ENCODE data around the gene ATF2. TPM values are rescaled to one million over a fixed set of nuclear protein-coding genes. Genes with fewer than 3 reads are reported as not detected.

ATF2 gene
- total RNA-seq, 2 experiments from 2014 or later = 42.9 to 48.4 TPM

DNA sequence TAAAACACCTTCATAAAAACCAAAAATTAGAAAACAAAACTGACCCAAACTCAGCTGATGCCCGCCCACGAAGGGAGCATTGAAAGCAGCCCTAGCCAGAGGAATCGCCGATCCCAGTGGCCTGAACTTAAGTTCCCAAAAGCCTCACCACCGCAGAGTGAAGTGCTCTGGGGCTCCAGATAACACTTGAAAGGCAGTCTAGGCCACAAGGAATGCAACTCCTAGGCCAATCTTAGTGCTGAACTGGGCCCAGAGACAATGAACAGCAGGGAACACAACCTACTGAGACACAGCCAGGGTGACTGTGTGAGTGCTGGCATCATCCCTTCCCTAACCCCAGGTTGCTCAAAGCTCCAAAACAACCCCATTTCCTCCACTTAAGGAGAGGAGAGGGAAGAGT, 103.2 kb downstream of the ATF2 start:
- H3K27me3 Mint-ChIP-seq = no peaks in the 10 kb centered on the region
- intact Hi-C loops (cut with micrococcal nuclease) = no loop called here
- H3K27ac Mint-ChIP-seq = no peak overlapping the region
- TF ChIP-seq, protein P1, sequence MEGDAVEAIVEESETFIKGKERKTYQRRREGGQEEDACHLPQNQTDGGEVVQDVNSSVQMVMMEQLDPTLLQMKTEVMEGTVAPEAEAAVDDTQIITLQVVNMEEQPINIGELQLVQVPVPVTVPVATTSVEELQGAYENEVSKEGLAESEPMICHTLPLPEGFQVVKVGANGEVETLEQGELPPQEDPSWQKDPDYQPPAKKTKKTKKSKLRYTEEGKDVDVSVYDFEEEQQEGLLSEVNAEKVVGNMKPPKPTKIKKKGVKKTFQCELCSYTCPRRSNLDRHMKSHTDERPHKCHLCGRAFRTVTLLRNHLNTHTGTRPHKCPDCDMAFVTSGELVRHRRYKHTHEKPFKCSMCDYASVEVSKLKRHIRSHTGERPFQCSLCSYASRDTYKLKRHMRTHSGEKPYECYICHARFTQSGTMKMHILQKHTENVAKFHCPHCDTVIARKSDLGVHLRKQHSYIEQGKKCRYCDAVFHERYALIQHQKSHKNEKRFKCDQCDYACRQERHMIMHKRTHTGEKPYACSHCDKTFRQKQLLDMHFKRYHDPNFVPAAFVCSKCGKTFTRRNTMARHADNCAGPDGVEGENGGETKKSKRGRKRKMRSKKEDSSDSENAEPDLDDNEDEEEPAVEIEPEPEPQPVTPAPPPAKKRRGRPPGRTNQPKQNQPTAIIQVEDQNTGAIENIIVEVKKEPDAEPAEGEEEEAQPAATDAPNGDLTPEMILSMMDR (IDR thresholded peaks at IDR 0.05) = no peak
- CTCF ChIA-PET = no interaction called here
- peaks cover 4% of the 10 kb centered on the region for H3K4me1 Mint-ChIP-seq (ENCODE audit: low read depth)
- H3K36me3 Mint-ChIP-seq (ENCODE audit: low read depth) = peaks cover 16% of the 10 kb centered on the region
- POLR2A ChIA-PET = no interaction called here
- ATAC-seq (no peak), DNase-seq (no peak)
- H3K9me3 Mint-ChIP-seq = no peaks in the 10 kb centered on the region
- H3K4me3 Mint-ChIP-seq = no peak overlapping the region

DNA sequence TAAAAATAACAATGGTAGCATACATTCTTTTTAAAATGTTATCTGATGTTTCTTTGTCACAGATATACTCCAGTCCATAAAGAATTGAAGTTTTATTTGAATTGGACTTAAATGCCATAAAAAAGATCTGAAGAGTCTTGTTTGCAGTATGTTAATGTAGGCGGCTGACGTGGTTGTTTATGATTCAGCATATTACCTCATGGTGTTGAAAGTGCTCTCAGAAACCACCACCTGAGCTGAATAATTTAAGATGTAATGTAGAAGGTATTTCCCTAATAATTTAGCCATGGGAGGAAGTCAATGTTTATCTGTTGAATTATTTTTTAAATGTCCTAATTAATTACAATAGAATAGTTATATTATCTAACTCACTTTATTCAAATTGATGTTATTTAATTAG, 104.3 kb downstream of the ATF2 start:
- H3K4me3 Mint-ChIP-seq = no peak overlapping the region
- intact Hi-C loops (cut with micrococcal nuclease) = no loop called here
- peaks cover 4% of the 10 kb centered on the region for H3K4me1 Mint-ChIP-seq (ENCODE audit: low read depth)
- H3K36me3 Mint-ChIP-seq (ENCODE audit: low read depth) = peaks cover 21% of the 10 kb centered on the region
- H3K9me3 Mint-ChIP-seq = no peaks in the 10 kb centered on the region
- H3K27me3 Mint-ChIP-seq = no peaks in the 10 kb centered on the region
- H3K27ac Mint-ChIP-seq = no peak overlapping the region
- ChIA-PET CTCF (interaction anchor here (1.0 to 1.3 kb wide), 2 partner anchors 15 to 29 kb away, joined by 3 to 4 read pairs; no protein-coding TSS in a partner anchor), POLR2A (no interaction called here)
- TF ChIP-seq, protein P1 (IDR thresholded peaks at IDR 0.05) = no peak
- DNase-seq = no peak
- ATAC-seq = no peak

DNA sequence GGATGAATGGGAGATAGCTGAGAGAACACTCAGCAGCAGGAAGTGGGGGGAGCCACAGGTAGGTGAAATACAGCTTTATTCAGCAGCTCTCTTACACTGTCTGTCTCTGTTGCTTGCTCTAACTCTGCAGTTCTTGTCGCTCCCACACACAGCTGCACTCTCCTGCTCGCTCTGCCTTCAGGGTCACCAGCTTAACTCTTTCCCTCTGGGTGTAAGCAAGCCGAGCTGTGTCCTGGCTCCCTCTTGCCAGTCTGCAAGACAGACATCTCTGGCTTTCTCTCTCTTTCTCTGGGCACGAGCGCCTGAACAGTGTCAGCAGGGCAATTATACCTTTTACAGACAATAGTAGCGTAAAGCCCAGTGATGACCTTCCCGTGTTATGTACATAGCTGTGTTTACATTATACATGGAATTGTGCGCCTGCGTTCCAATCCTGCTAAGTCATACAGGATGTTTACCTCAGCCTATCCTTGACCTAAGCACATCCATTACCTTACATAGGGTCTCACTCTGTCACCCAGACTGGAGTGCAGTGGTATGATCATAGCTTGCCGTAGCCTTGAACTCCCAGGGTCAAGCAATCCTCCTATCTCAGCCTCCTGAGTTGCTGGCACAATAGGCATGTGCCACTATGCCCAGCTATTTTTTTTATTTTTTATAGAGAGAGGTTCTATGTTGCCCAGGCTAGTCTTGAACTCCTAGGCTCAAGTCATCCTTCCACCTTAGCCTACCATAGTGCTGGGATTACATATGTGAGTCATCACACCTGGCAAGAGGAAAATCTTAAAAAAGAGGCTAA, 105.0 kb downstream of the ATF2 start:
- peaks cover 21% of the 10 kb centered on the region for H3K36me3 Mint-ChIP-seq (ENCODE audit: low read depth)
- ChIA-PET POLR2A (no interaction called here), CTCF (interaction anchor here (1.0 to 1.3 kb wide), 2 partner anchors 15 to 28 kb away, joined by 3 to 4 read pairs; no protein-coding TSS in a partner anchor)
- TF ChIP-seq, protein P1 (IDR thresholded peaks at IDR 0.05) = no peak
- H3K27me3 Mint-ChIP-seq = no peaks in the 10 kb centered on the region
- DNase-seq (no peak), ATAC-seq (no peak)
- no peak overlapping the region for H3K4me3 Mint-ChIP-seq
- H3K4me1 Mint-ChIP-seq (ENCODE audit: low read depth) = peaks cover 4% of the 10 kb centered on the region
- intact Hi-C loops (cut with micrococcal nuclease) = no loop called here
- H3K9me3 Mint-ChIP-seq = no peaks in the 10 kb centered on the region
- no peak overlapping the region for H3K27ac Mint-ChIP-seq

DNA sequence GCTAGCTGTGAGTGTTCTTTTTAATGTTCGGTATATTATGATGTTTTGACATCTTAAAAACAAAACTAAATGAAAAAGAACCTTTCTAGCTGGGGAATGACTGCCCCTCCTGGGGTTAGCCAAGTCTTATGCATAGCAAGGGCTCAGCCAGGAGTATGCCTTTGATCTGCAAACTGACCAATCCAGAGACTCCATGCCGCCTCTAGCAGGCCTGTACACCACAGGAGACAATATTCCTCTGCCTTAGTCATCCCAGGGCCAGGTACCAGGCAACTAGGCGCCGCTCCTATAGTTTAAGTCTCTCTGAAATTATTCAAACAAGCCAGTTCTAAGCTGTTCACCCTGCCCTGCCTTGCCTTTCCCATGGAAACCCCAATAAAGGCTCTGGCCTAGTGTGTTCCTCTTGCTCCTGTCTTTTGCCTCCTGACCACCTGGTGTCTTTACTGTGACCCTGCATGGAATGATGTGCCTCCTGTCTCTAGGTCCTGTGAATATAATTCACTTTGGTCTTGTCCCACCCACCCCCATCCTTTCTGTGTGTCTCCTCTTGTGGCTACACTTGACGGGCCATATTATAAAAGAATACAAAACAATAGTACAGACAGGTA, 110.8 kb downstream of the ATF2 start:
- Mint-ChIP-seq H3K36me3 (ENCODE audit: low read depth) (peaks cover 7% of the 10 kb centered on the region), H3K27me3 (no peaks in the 10 kb centered on the region), H3K27ac (no peak overlapping the region), H3K9me3 (no peaks in the 10 kb centered on the region), H3K4me1 (ENCODE audit: low read depth) (peaks cover 3% of the 10 kb centered on the region), H3K4me3 (no peak overlapping the region)
- intact Hi-C loops (cut with micrococcal nuclease) = no loop called here
- no peak for DNase-seq
- POLR2A ChIA-PET = no interaction called here
- CTCF ChIA-PET = no interaction called here
- no peak for ATAC-seq
- TF ChIP-seq, protein P1 (IDR thresholded peaks at IDR 0.05) = no peak

DNA sequence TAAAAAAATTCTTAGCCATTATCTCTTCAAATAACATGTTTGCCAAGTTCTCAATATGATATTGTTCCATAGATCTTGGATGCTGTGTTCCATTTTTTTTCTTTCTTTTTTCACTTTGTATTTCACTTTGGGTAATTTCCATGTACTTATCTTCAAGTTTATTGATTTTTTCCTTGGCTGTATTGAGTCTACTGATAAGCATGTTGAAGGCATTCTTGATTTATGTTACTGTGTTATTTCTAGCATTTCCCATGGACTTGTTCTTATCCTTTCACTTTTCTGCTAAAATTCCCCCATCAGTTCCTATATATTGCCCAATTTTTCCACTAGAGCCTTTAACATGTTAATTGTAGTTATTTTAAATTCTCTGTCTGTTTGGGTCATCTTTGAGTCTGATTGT, 112.0 kb downstream of the ATF2 start:
- ATAC-seq (no peak), DNase-seq (no peak)
- H3K27ac Mint-ChIP-seq = no peak overlapping the region
- H3K4me1 Mint-ChIP-seq (ENCODE audit: low read depth) = peaks cover 3% of the 10 kb centered on the region
- ChIA-PET POLR2A (no interaction called here), CTCF (no interaction called here)
- TF ChIP-seq, protein P1 (IDR thresholded peaks at IDR 0.05) = no peak
- no peak overlapping the region for H3K4me3 Mint-ChIP-seq
- H3K9me3 Mint-ChIP-seq = no peaks in the 10 kb centered on the region
- intact Hi-C loops (cut with micrococcal nuclease) = no loop called here
- H3K27me3 Mint-ChIP-seq = no peaks in the 10 kb centered on the region
- H3K36me3 Mint-ChIP-seq (ENCODE audit: low read depth) = peaks cover 7% of the 10 kb centered on the region
